SK-N-MC (cell line): ENCODE data around the gene SYK.

ENCODE experiments used
- EZH2 ChIP-seq: fragments of 200-600 bp; sonication (generic); IDR thresholded peaks from one replicate; pipeline ENCODE4 v1.6.1; 2017; ENCODE audit warnings: antibody characterized with exemption
- POLR2AphosphoS5 ChIP-seq: IDR thresholded peaks from 2 replicates; pipeline ENCODE4 v1.6.1; 2012; ENCODE audit warnings: mild to moderate bottlenecking, low read depth, low read length, borderline replicate concordance

- TF ChIP-seq POLR2AphosphoS5 (no peak), EZH2 (no peak)
These were observed 128.0 kb downstream of the SYK start for GRCh38 chr9:90929626-90930025.
